Duodenal mucosa (tissue), 2 donors: ENCODE data around the gene LPCAT3.
"Not testable (repeated sequence)": the region's sequence is repeated elsewhere in the genome, so short reads cannot be mapped to it uniquely, and the experiment has no call there.

Experiments used
- H3K27ac ChIP-seq: one replicate; pipeline ENCODE4 v1.7.0; 2013; ENCODE audit warnings: low read depth, low read length
- H3K27me3 ChIP-seq, 2 donors: one replicate each; pipeline ENCODE4 v1.7.0; 2013; ENCODE audit warnings: low read length in 2 of 2, control low read depth in 1 of 2; ENCODE audit not compliant: insufficient read depth in 2 of 2, control insufficient read depth in 1 of 2
- H3K36me3 ChIP-seq, 2 donors: one replicate each; pipeline ENCODE4 v1.7.0; 2013; ENCODE audit warnings: low read length in 2 of 2, control low read depth in 1 of 2; ENCODE audit not compliant: insufficient read depth in 2 of 2, control insufficient read depth in 1 of 2
- H3K4me1 ChIP-seq, 2 donors: one replicate each; pipeline ENCODE4 v1.7.0; 2013; ENCODE audit warnings: low read length in 2 of 2, control low read depth in 1 of 2; ENCODE audit not compliant: insufficient read depth in 2 of 2, control insufficient read depth in 1 of 2
- H3K4me3 ChIP-seq, 2 donors: one replicate each; pipeline ENCODE4 v1.7.0; 2013; ENCODE audit warnings: low read length in 2 of 2, low read depth in 1 of 2
- H3K9ac ChIP-seq, 2 donors: one replicate each; pipeline ENCODE4 v1.7.0; 2013; ENCODE audit warnings: low read length in 2 of 2, low read depth in 1 of 2
- H3K9me3 ChIP-seq, 2 donors: one replicate each; pipeline ENCODE4 v1.7.0; 2013; ENCODE audit warnings: low read length in 2 of 2, control low read depth in 1 of 2; ENCODE audit not compliant: control insufficient read depth in 1 of 2

The LPCAT3 gene

DNA sequence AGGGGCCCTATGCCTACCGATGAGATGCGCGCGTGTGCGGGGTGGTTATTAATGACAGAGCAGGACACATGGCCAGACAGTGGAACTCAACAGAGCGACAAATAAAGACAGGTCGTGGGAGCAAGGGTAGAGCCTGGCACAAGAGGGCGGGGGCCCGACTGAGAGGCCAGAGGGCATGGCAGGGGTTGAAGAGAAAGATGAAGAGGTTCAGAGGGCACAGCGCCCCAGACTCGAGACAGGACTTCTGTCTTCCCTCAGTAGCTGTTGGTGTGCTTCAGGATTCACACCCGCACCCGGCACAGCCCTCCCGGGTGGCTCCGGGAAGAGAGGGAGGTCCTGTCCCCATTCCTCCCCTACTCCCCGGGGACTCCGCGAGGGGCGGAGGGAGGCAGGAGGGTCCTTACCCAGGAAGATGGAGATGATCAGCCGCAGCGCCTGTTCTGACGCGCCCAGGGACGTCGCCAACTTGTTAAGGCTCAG lies 366 bp downstream of the LPCAT3 start:
- Histone ChIP-seq H3K36me3 (peaks cover 11 to 16% of the 10 kb centered on the region in 2 donors), H3K9ac (peak overlapping the region; percentile 92 to 93), H3K4me3 (peak overlapping the region; percentile 89 to 93), H3K9me3 (no peaks in the 10 kb centered on the region), H3K27ac (peak overlapping the region; percentile 85), H3K4me1 (peaks cover 41 to 48% of the 10 kb centered on the region in 2 donors), H3K27me3 (no peaks in the 10 kb centered on the region)

DNA sequence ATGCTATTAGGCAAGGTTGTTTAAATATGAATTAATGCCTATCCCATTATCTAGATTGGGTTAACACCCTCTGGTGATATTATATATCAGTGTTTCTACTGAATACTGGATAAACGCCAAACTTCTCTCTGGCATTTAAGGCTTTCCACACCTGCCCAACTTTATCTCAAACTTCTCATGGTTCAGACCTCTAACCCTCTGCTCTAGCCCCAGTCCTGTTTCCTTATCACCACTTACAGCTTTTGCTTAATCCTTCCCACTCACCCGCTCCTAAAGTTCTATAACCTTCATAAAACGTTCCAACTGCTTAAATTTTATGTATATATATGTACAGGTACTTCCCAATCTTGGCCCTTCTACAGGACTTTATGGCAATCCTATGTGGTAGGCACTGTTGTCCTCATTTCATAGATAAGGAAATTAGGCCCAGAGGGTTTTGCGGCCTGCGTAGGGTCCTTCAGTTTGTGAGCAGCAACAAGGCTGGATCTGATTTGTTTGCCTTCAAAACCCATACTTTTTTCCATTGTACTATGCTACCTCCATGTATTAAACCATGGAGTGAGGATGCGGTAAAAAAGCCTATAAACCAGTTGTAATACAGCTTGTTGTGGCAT lies 1.2 kb downstream of the LPCAT3 start:
- Histone ChIP-seq H3K4me3 (peak overlapping the region; percentile 89 to 93), H3K9ac (peak overlapping the region; percentile 92 to 93), H3K9me3 (no peaks in the 10 kb centered on the region), H3K36me3 (peaks cover 12 to 16% of the 10 kb centered on the region in 2 donors), H3K27ac (no peak overlapping the region), H3K27me3 (no peaks in the 10 kb centered on the region), H3K4me1 (peaks cover 50 to 54% of the 10 kb centered on the region in 2 donors)

DNA sequence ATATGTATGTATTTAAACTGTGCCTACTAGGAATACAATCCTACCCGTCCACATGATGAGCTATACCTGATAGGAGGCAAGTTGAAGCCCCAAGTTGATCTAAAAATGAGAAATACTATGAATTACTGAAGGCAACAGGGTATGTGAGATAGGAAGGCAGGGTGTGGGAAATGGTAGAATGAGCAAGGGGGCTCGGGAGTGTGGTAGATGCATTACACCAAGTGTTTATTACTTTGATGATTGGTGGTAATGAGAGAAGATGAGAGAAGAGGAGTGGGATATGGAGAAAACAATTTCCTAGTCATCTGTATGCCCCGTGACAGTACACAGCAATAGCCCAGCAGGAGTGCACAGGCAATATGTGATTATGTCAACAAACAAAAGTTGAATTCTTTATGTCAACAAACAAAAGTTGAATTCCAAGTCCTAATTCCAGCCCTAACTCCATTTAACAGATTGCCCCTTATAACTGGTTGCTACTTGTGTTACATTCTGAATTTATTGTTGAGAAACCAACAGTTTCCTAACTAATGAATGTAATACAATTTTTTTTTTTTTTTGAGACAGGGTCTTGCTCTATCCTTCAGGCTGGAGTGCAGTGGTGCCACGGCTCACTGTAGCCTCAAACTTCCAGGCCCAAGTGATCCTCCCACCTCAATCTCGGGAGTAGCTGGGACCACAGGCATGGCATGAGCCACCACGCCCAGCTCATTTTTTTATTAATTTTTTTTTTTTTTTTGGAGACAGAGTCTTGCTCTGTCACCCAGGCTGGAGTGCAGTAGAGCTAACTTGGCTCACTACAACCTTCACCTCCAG lies 2.5 kb downstream of the LPCAT3 start:
- Histone ChIP-seq H3K4me3 (peak overlapping the region; percentile 20 to 89), H3K9ac (peak overlapping the region in 1 of 2 donors; percentile 12), H3K27ac (no peak overlapping the region), H3K9me3 (no peaks in the 10 kb centered on the region), H3K36me3 (peaks cover 16 to 17% of the 10 kb centered on the region in 2 donors), H3K4me1 (peaks cover 53 to 56% of the 10 kb centered on the region in 2 donors), H3K27me3 (no peaks in the 10 kb centered on the region)

DNA sequence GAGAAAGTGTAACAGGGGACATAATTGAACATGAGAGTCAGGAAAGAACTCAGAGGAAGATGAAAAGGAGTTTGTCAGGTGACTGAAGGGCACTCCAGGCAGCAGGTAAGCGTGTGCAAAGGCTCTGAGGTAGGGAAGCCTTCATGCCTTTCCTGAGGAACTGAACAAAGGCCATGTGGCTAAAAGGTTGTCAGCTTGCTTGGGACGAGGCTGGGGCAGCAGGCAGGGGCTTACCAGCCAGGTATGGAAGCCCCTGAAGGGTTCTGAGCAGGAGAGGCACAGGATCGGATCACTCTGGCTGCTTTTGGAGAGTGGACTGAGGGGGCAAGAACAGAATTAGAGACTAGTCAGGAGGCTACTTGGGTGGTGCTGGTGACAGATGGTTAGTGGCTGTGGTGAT lies 5.2 kb downstream of the LPCAT3 start:
- H3K4me3 ChIP-seq: no peak overlapping the region
- H3K27ac ChIP-seq: no peak overlapping the region
- no peaks in the 10 kb centered on the region for H3K27me3 ChIP-seq
- H3K36me3 ChIP-seq: peaks cover 17 to 23% of the 10 kb centered on the region in 2 donors
- H3K4me1 ChIP-seq: peaks cover 51 to 55% of the 10 kb centered on the region in 2 donors
- no peak overlapping the region for H3K9ac ChIP-seq
- H3K9me3 ChIP-seq: no peaks in the 10 kb centered on the region

DNA sequence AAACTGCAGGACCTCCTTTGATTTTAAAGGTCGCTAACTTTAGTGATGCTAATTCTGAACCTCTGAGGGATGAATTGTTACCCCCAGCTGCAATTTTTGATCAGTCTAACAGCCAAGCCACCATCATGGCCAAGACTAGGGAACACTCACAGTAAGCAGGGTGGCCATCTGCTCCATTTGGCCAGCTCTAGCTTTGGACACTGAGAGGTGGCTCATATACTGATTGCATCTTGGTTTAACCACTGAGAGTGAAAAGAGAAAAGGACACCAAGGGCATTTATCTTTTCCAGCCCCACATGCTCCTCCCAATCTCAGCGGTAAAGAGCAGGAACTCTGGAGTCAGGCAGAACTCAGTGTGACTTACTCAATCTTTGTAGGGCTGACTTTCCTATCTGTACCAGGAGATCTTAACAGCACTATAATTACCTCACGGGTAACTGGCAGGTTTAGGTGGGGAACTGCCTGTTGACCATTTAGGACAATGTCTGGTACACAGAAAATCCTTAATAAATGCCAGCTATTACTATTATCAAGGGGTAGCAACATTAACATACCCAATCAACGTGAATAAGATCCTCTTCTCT lies 6.2 kb downstream of the LPCAT3 start:
- H3K9ac ChIP-seq: no peak overlapping the region
- H3K36me3 ChIP-seq: peaks cover 17 to 23% of the 10 kb centered on the region in 2 donors
- H3K4me1 ChIP-seq: peaks cover 43 to 52% of the 10 kb centered on the region in 2 donors

DNA sequence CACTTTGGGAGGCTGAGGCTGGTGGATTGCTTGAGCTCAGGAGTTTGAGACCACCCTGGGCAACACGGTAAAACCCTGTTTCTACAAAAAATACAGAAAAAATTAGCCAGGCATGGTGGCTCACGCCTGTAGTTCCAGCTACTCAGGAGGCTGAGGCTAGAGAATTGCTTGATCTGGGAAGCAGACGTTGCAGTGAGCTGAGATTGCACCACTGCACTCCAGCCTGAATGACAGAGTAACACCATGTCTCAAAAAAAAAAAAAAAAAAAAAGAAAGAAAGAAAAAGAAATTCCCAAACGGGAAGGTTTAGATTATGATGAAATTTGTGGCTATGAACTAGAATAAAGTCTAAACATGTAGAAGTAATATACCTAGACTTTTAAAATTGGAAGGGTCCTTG lies 6.9 kb downstream of the LPCAT3 start:
- peaks cover 37 to 47% of the 10 kb centered on the region in 2 donors for H3K4me1 ChIP-seq
- not testable (repeated sequence) for H3K27ac ChIP-seq, H3K9me3 ChIP-seq, H3K9ac ChIP-seq, H3K27me3 ChIP-seq, H3K4me3 ChIP-seq
- H3K36me3 ChIP-seq: peaks cover 17 to 23% of the 10 kb centered on the region in 2 donors

More for the DNA sequence above, 6.2 kb downstream of the LPCAT3 start:
- Histone ChIP-seq H3K9me3 (no peaks in the 10 kb centered on the region), H3K27me3 (no peaks in the 10 kb centered on the region), H3K4me3 (peak overlapping the region in 1 of 2 donors; percentile 11), H3K27ac (no peak overlapping the region)

DNA sequence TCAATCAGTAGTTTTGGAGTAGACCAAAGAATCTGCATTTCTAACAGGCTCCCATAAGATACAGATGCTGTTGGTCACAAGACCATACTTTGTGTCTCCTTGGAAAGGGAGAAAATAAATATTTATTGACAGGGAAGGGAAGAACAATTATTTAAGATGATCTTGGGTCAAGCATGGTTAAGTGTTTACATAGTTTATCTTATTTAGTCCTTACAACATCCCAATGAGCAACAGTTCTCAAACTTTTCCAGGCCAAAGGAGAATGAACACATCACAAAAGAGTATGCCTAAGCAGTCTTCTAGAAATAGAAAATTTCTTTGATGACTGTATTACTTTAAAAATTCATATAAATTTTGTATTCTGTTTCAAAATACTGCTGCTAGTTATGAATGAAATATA lies 8.8 kb downstream of the LPCAT3 start:
- H3K4me3 ChIP-seq: no peak overlapping the region
- peaks cover 17 to 21% of the 10 kb centered on the region in 2 donors for H3K36me3 ChIP-seq
- no peaks in the 10 kb centered on the region for H3K9me3 ChIP-seq
- H3K27ac ChIP-seq: no peak overlapping the region
- H3K4me1 ChIP-seq: peaks cover 20 to 40% of the 10 kb centered on the region in 2 donors
- H3K27me3 ChIP-seq: no peaks in the 10 kb centered on the region
- no peak overlapping the region for H3K9ac ChIP-seq

DNA sequence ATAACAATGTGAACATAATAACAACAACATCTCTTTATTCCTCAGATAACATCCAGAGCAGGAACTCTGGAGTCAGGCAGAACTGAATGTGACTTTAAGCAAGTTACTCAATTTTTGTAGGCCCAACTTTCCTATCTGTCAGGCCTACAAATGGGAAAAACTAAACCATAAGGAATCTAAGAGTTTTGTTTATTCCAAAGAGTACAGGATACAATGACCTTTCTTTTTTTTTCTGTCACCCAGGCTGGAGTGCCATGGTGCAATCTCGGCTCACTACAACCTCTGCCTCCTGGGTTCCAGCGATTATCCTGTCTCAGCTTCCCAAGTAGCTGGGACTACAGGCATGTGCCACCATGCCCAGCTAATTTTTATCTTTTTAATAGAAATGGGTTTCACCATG lies 9.4 kb downstream of the LPCAT3 start:
- Histone ChIP-seq H3K4me1 (peaks cover 19 to 41% of the 10 kb centered on the region in 2 donors), H3K27ac (no peak overlapping the region)

DNA sequence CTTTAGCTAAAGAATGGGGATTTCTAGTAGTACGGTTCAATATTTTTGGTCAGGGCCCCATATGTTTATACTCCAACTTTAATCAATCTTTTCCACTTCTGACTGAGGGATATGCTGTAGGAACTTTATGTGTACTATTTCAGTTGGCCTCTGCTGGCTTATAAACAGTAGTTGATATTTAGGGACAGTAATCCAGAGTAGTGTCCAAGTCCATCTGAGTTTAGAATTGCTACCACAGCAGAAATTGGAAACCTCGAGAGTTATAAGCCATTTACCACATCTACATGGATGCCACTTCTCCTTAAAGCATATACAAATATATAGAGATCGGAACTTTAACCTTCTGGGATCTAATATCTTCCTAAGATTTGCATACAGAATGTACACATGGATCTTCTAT lies 11.6 kb downstream of the LPCAT3 start:
- H3K4me1 ChIP-seq: peaks cover 5 to 26% of the 10 kb centered on the region in 2 donors
- H3K9me3 ChIP-seq: no peaks in the 10 kb centered on the region
- no peak overlapping the region for H3K9ac ChIP-seq
- no peaks in the 10 kb centered on the region for H3K27me3 ChIP-seq
- no peak overlapping the region for H3K4me3 ChIP-seq
- peaks cover 3 to 15% of the 10 kb centered on the region in 2 donors for H3K36me3 ChIP-seq
- no peak overlapping the region for H3K27ac ChIP-seq

More for the DNA sequence above, 9.4 kb downstream of the LPCAT3 start:
- H3K9me3 ChIP-seq: no peaks in the 10 kb centered on the region
- H3K4me3 ChIP-seq: no peak overlapping the region
- no peaks in the 10 kb centered on the region for H3K27me3 ChIP-seq
- no peak overlapping the region for H3K9ac ChIP-seq
- H3K36me3 ChIP-seq: peaks cover 13 to 15% of the 10 kb centered on the region in 2 donors

DNA sequence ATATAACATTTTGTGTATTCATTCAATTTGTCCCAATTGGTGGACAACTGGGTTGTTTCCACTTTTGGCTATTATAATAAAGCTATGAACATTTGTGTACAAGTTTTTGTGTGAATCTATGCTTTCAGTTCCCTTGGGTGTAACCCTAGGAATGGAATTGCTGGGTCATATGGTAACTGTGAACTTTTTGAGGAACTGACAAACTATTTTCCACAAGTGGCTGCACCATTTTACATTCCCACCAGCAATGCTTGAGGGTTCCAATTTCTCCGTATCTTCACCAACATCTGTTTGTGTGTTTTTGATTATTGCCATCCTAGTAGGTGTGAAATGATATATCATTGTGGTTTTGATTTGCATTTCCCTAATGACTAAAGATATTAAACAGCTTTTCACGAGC lies 13.0 kb downstream of the LPCAT3 start:
- Histone ChIP-seq H3K4me1 (peaks cover 5 to 26% of the 10 kb centered on the region in 2 donors), H3K27me3 (no peaks in the 10 kb centered on the region), H3K36me3 (peaks cover 4 to 14% of the 10 kb centered on the region in 2 donors), H3K9ac (no peak overlapping the region), H3K9me3 (no peaks in the 10 kb centered on the region), H3K27ac (no peak overlapping the region), H3K4me3 (no peak overlapping the region)
